Gastrocnemius medialis (tissue), 4 donors: ENCODE data around the gene RICTOR. TPM values are rescaled to one million over a fixed set of nuclear protein-coding genes. Genes with fewer than 3 reads are reported as not detected.

Source experiments
- ATAC-seq, 2 donors: fragments of 150-250 bp; one replicate each; pipeline ENCODE4 v1.9.1; 2016
- DNase-seq, 2 donors: peaks; one replicate each; pipeline ENCODE4 v3.0.0-alpha.2; 2019
- H3K27ac ChIP-seq, 4 donors: fragments of 200-600 bp; sonication (generic); 1 replicate in 1 of 4; 2 replicates in 3 of 4; pipeline ENCODE4 v1.5.1; 2016 to 2018; ENCODE audit warnings: mild to moderate bottlenecking in 2 of 4, moderate library complexity in 1 of 4
- H3K27me3 ChIP-seq, 3 donors: fragments of 200-600 bp; sonication (generic) in 2 of 3; 1 replicate in 1 of 3; 2 replicates in 2 of 3; pipeline versions ENCODE4 v1.5.1 to v1.6.0; 2016 to 2019; ENCODE audit warnings: mild to moderate bottlenecking in 1 of 3, moderate library complexity in 1 of 3
- H3K36me3 ChIP-seq, 2 donors: fragments of 200-600 bp; sonication (generic) in 1 of 2; one replicate each; pipeline ENCODE4 v1.5.1; 2017 to 2018
- H3K4me1 ChIP-seq, 2 donors: fragments of 200-600 bp; sonication (generic) in 1 of 2; one replicate each; pipeline ENCODE4 v1.5.1; 2016 to 2017; ENCODE audit warnings: mild to moderate bottlenecking in 2 of 2
- H3K4me3 ChIP-seq, 4 donors: fragments of 200-600 bp; sonication (generic) in 3 of 4; 1 replicate in 1 of 4; 2 replicates in 3 of 4; pipeline ENCODE4 v1.5.1; 2016 to 2019; ENCODE audit warnings: mild to moderate bottlenecking in 2 of 4
- H3K9me3 ChIP-seq, 3 donors: fragments of 200-600 bp; sonication (generic) in 2 of 3; 1 replicate in 1 of 3; 2 replicates in 2 of 3; pipeline ENCODE4 v1.5.1; 2016 to 2019
- CTCF ChIP-seq, 5 experiments: fragments of 450-650 bp in 3 of 5; fragments of 200-600 bp in 2 of 5; sonication (generic) in 2 of 5; IDR thresholded peaks in 4 of 5; conservative IDR thresholded peaks in 1 of 5; 1 replicate in 4 of 5; 2 replicates in 1 of 5; pipeline ENCODE4 v1.5.1; 2016 to 2019; ENCODE audit warnings: antibody characterized with exemption in 5 of 5, mild to moderate bottlenecking in 3 of 5, moderate library complexity in 3 of 5
- POLR2A ChIP-seq, 2 donors: fragments of 450-650 bp; IDR thresholded peaks; one replicate each; pipeline ENCODE4 v1.6.1; 2017; ENCODE audit warnings: antibody characterized with exemption in 2 of 2, mild to moderate bottlenecking in 2 of 2, moderate library complexity in 2 of 2
- in situ Hi-C, 4 donors: fragments of 200-750 bp; cut with MboI; loops; one replicate each; pipeline versions ENCODE4 v1.15.0 to v1.8.0; 2017; ENCODE audit warnings: low sequenced_read_pairs in 4 of 4
- intact Hi-C: fragments of 100-400 bp; cut with DNase I; formaldehyde crosslinking; loops from one replicate; pipeline ENCODE4 v1.15.1; 2023; ENCODE audit warnings: low total_unique reads
- total RNA-seq, 4 donors: library from RNA; depleted of rRNA; stranded (reverse); fragments of >200 nt; gene quantifications; one replicate each; pipeline versions ENCODE4 v1.1.0 to v1.2.3, GENCODE V29; 2016

The RICTOR gene
- total RNA-seq, 4 donors from 2014 or later = 28.9 to 56.9 (median 37.0) TPM

- intact Hi-C loops (no loop called here), in situ Hi-C loops (loop anchor here in 1 of 4 donors (5.0 kb wide), 1 partner anchor 68 kb away; no protein-coding TSS in a partner anchor)
- no peak for DNase-seq
- Histone ChIP-seq H3K27me3 (no peaks in the 10 kb centered on the region), H3K36me3 (peaks cover 0 to 15% of the 10 kb centered on the region in 2 donors), H3K27ac (no peak overlapping the region), H3K9me3 (no peaks in the 10 kb centered on the region), H3K4me1 (peaks cover 10 to 16% of the 10 kb centered on the region in 2 donors), H3K4me3 (no peak overlapping the region)
- ATAC-seq = no peak
- TF ChIP-seq POLR2A (IDR thresholded peaks at IDR 0.05) = no peak
- no peak for TF ChIP-seq CTCF (IDR thresholded peaks at IDR 0.05 in 4 of 5, conservative IDR thresholded peaks at IDR 0.05 in 1 of 5)
Observed at GRCh38 chr5:39009280-39009679, 64.9 kb downstream of the RICTOR start.

GRCh38 chr5:39006650-39007049 lies 67.5 kb downstream of the RICTOR start:
- intact Hi-C loops = no loop called here
- Histone ChIP-seq H3K36me3 (peaks cover 0 to 9% of the 10 kb centered on the region in 2 donors), H3K27me3 (no peaks in the 10 kb centered on the region), H3K9me3 (no peaks in the 10 kb centered on the region), H3K4me1 (no peaks in the 10 kb centered on the region), H3K4me3 (no peak overlapping the region), H3K27ac (peak overlapping the region in 1 of 4 donors; percentile 3)
- TF ChIP-seq CTCF (IDR thresholded peaks at IDR 0.05 in 4 of 5, conservative IDR thresholded peaks at IDR 0.05 in 1 of 5) = no peak
- TF ChIP-seq POLR2A (IDR thresholded peaks at IDR 0.05) = no peak
- ATAC-seq (no peak), DNase-seq (no peak)
- in situ Hi-C loops = loop anchor here in 1 of 4 donors (5.0 kb wide), 1 partner anchor 71 kb away; no protein-coding TSS in a partner anchor

DNA sequence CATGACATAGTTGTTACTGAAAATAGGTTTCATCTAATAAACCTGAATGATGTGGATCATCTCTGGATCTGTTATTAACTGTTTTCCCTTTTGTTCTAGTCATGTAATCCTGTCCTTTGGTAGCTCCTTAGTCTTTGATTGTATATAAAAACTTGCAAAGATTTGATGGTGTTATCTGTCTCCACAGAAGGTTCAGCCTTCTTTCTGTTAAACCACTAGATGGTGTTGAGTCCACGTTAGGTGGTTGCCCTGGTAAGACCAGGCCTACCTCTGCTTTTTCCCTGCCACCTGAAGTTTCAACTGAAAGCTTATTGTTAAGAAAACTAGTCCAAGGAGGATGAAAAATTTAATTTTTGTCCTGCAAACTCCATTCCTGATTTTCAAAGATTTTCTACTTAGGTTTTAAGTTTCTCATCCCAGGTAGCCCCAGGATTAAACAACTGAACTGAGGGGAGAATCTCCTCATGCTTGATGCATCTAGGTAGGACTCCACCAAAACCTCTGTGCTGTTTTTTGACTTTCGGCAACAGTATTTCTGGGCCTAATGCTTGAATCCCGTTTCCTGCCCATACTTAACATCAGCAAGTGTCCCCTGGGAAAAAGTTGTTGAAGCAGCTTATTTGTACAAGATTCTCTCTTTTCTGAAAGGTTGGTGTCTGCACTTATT lies 68.5 kb downstream of the RICTOR start:
- no peaks in the 10 kb centered on the region for H3K27me3 ChIP-seq
- H3K9me3 ChIP-seq = no peaks in the 10 kb centered on the region
- no peak overlapping the region for H3K4me3 ChIP-seq
- peaks cover 0 to 5% of the 10 kb centered on the region in 2 donors for H3K4me1 ChIP-seq
- peak; percentile 69 to 71 for ATAC-seq
- peaks cover 0 to under 1% of the 10 kb centered on the region in 2 donors for H3K36me3 ChIP-seq
- in situ Hi-C loops = loop anchor here in 1 of 4 donors (5.0 kb wide), 1 partner anchor 72 kb away; no protein-coding TSS in a partner anchor
- H3K27ac ChIP-seq = peak overlapping the region in 1 of 4 donors; percentile 18
- TF ChIP-seq POLR2A (IDR thresholded peaks at IDR 0.05) (no peak), CTCF (IDR thresholded peaks at IDR 0.05 in 4 of 5, conservative IDR thresholded peaks at IDR 0.05 in 1 of 5) (peak; percentile 16 to 53 (median 48))
- no peak for DNase-seq
- intact Hi-C loops = loop anchor here (2.0 kb wide), 1 partner anchor 75 kb away; no protein-coding TSS in a partner anchor

GRCh38 chr5:39001683-39002082 lies 72.5 kb downstream of the RICTOR start:
- Histone ChIP-seq H3K27me3 (no peaks in the 10 kb centered on the region), H3K4me1 (peaks cover 7 to 10% of the 10 kb centered on the region in 2 donors), H3K4me3 (no peak overlapping the region), H3K27ac (no peak overlapping the region), H3K36me3 (peaks cover 0 to 4% of the 10 kb centered on the region in 2 donors), H3K9me3 (no peaks in the 10 kb centered on the region)
- ATAC-seq (no peak), DNase-seq (no peak)
- no peak for TF ChIP-seq POLR2A (IDR thresholded peaks at IDR 0.05)
- no peak for TF ChIP-seq CTCF (IDR thresholded peaks at IDR 0.05 in 4 of 5, conservative IDR thresholded peaks at IDR 0.05 in 1 of 5)
- in situ Hi-C loops = no loop called here
- intact Hi-C loops = no loop called here
